K562 (cell line): ENCODE measurements around the gene CD244. TPM values are rescaled to one million over a fixed set of nuclear protein-coding genes. Genes with fewer than 3 reads are reported as not detected.

Experiments
- ATAC-seq: fragments of 200-7000 bp; cut with Tn5 transposase; 3 replicates; pipeline ENCODE4 v1.9.1; 2020; ENCODE audit warnings: moderate library complexity
- BruUV-seq: library from RNA; stranded (reverse); fragments of 400-500 nt; replicated peaks from 2 replicates; lab custom pipeline; 2021; lab: Mats Ljungman, UMichigan
- CTCF ChIA-PET: fragments of 300-600 bp; formaldehyde crosslinking; extraction: SDS; loops from one replicate; lab custom pipeline; 2021; ENCODE audit warnings: low intra/inter-chr PET ratio; lab: Yijun Ruan, JAX
- POLR2A ChIA-PET: fragments of 300-600, 350-650 bp; sonication (Branson Sonifier 250); formaldehyde crosslinking; extraction: SDS; loops from one replicate; lab custom pipeline; 2021; ENCODE audit warnings: antibody characterized with exemption, inconsistent platforms; lab: Yijun Ruan, JAX
- DNase-seq, 4 experiments: peaks; one replicate each; pipeline versions ENCODE4 v3.0.0 to v3.0.0-alpha.2; 2011 to 2018; ENCODE audit warnings: low spot score in 3 of 4, mixed read lengths in 3 of 4; ENCODE audit errors: extremely low read depth in 1 of 4
- FAIRE-seq: peaks from 2 replicates; lab custom pipeline; 2011; peaks lifted over from hg19 to GRCh38; lab: Jason Lieb, UNC
- H2AFZ ChIP-seq: 2 replicates; pipeline ENCODE4 v1.6.0; 2011; ENCODE audit warnings: low read depth, low read length, control low read depth, inconsistent platforms
- H3K27ac ChIP-seq: fragments of 200-600 bp; 3 replicates; pipeline ENCODE4 v1.8.0; 2011; ENCODE audit warnings: low read depth, mild to moderate bottlenecking, control low read depth, inconsistent platforms, low read length, moderate library complexity, mixed read lengths; ENCODE audit errors: extremely low read depth
- H3K27me3 ChIP-seq, 2 experiments: fragments of 300-600 bp in 1 of 2; 2 replicates in 1 of 2; 3 replicates in 1 of 2; pipeline versions ENCODE4 v1.6.0 to v1.8.0; 2011; ENCODE audit warnings: inconsistent platforms in 2 of 2, low read length in 2 of 2, mild to moderate bottlenecking in 1 of 2, mixed read lengths in 1 of 2, moderate library complexity in 1 of 2; ENCODE audit not compliant: control insufficient read depth in 2 of 2, insufficient read depth in 2 of 2
- H3K36me3 ChIP-seq: fragments of 300-600 bp; 3 replicates; pipeline ENCODE4 v1.8.0; 2011; ENCODE audit warnings: mild to moderate bottlenecking, low read length, inconsistent platforms; ENCODE audit not compliant: control insufficient read depth, insufficient read depth
- H3K4me1 ChIP-seq, 2 experiments: fragments of 200-600 bp in 1 of 2; replicated peaks in 1 of 2; 2 replicates in 1 of 2; 3 replicates in 1 of 2; pipeline versions ENCODE4 v1.5.1 to v1.8.0; 2011; ENCODE audit warnings: inconsistent platforms in 2 of 2, low read length in 2 of 2, mild to moderate bottlenecking in 1 of 2, mixed read lengths in 1 of 2, moderate library complexity in 1 of 2; ENCODE audit not compliant: control insufficient read depth in 2 of 2, insufficient read depth in 2 of 2
- H3K4me2 ChIP-seq: 2 replicates; pipeline ENCODE4 v1.6.1; 2011; ENCODE audit warnings: low read length, control low read depth, inconsistent platforms, mixed read lengths; ENCODE audit not compliant: insufficient read depth
- H3K4me3 ChIP-seq: fragments of 200-600 bp; sonication (generic), shearing (Covaris generic); 2 replicates; pipeline ENCODE4 v1.5.1; 2016; ENCODE audit warnings: control low read depth, inconsistent platforms
- H3K79me2 ChIP-seq: fragments of 200-600 bp; 3 replicates; pipeline ENCODE4 v1.8.0; 2011; ENCODE audit warnings: low read length, inconsistent platforms; ENCODE audit not compliant: control insufficient read depth, insufficient read depth
- H3K9ac ChIP-seq, 2 experiments: 2 replicates each; pipeline versions ENCODE4 v1.6.0 to v1.6.1; 2011; ENCODE audit warnings: low read depth in 2 of 2, low read length in 2 of 2, control low read depth in 1 of 2, inconsistent platforms in 1 of 2, mild to moderate bottlenecking in 1 of 2, mixed read lengths in 1 of 2; ENCODE audit not compliant: insufficient read depth in 1 of 2
- H3K9me1 ChIP-seq: one replicate; pipeline ENCODE4 v1.6.0; 2011; ENCODE audit warnings: inconsistent platforms, mild to moderate bottlenecking, low read length, moderate library complexity; ENCODE audit not compliant: control insufficient read depth, insufficient read depth
- H3K9me3 ChIP-seq: replicated peaks from 2 replicates; pipeline ENCODE4 v1.5.1; 2011; ENCODE audit warnings: low read depth, low read length, inconsistent platforms; ENCODE audit not compliant: control insufficient read depth, insufficient read depth
- H4K20me1 ChIP-seq: replicated peaks from 2 replicates; pipeline ENCODE4 v1.6.1; 2011; ENCODE audit warnings: low read length, inconsistent platforms, mixed read lengths; ENCODE audit not compliant: control insufficient read depth, insufficient read depth
- FIP1L1 ChIP-seq: fragments of 200-400 bp; formaldehyde crosslinking; IDR thresholded peaks from 2 replicates; pipeline ENCODE4 v1.6.1; 2018; ENCODE audit warnings: mild to moderate bottlenecking, low read depth, low read length; ENCODE audit not compliant: poor library complexity, severe bottlenecking
- PHTF2 ChIP-seq: fragments of 250-450 bp; sonication (Bioruptor Pico); IDR thresholded peaks from 2 replicates; pipeline ENCODE4 v1.5.0; 2021; ENCODE audit warnings: mild to moderate bottlenecking
- RAD21 ChIP-seq, 2 experiments: fragments of 250-450 bp in 1 of 2; fragments of 450-650 bp in 1 of 2; sonication (Bioruptor Pico) in 1 of 2; formaldehyde crosslinking in 1 of 2; IDR thresholded peaks in 1 of 2; conservative IDR thresholded peaks in 1 of 2; 2 replicates each; pipeline versions ENCODE4 v1.4.0 to v1.8.0; 2020 to 2022; ENCODE audit warnings: mild to moderate bottlenecking in 2 of 2, moderate library complexity in 1 of 2
- RB1 ChIP-seq: fragments of 450-650 bp; IDR thresholded peaks from 2 replicates; pipeline ENCODE4 v1.6.1; 2017; ENCODE audit warnings: low read depth, mild to moderate bottlenecking
- SMC3 ChIP-seq: conservative IDR thresholded peaks from 2 replicates; pipeline ENCODE4 v1.6.1; 2011; ENCODE audit warnings: low read depth, low read length, improper control_type of control experiment; ENCODE audit not compliant: insufficient read depth
- ZKSCAN8 ChIP-seq: fragments of 200-800 bp; sonication (Bioruptor generic); IDR thresholded peaks from 2 replicates; pipeline ENCODE4 v1.6.1; 2016; ENCODE audit warnings: missing genetic modification characterization, missing compliant biosample characterization
- WGBS: fragments of 100-300 bp; shearing (Covaris generic); methylation state at CpG from one replicate; pipeline ENCODE4 v1.1.6; 2016; ENCODE audit warnings: low coverage, mixed read lengths; ENCODE audit not compliant: insufficient coverage; ENCODE audit errors: missing lambda C conversion rate; 5-methylcytosine and 5-hydroxymethylcytosine counted together
- in situ Hi-C: fragments of 300-500 bp; cut with MboI; formaldehyde crosslinking; loops from 4 replicates; pipeline ENCODE4 v1.15.0; 2018; ENCODE audit warnings: inconsistent platforms, mixed read lengths
- intact Hi-C: fragments of 100-400 bp; cut with micrococcal nuclease; formaldehyde crosslinking; loops from 2 replicates; pipeline ENCODE4 v1.14.2; 2022
- polyA plus RNA-seq, 8 experiments: library from polyadenylated mRNA; depleted of rRNA in 4 of 8; stranded (reverse) in 5 of 8; unstranded in 3 of 8; fragments of >200 nt; fragmentation: Nextera tagmentation in 2 of 8; fragmentation: Illumina TruSeq in 1 of 8; extraction: Ambion mirVana in 2 of 8; extraction: Trizol in 1 of 8; gene quantifications; 2 replicates each; pipeline versions ENCODE4 v1.2.1 to v1.2.3, GENCODE V29; 2011 to 2014; ENCODE audit warnings: inconsistent platforms in 1 of 8, missing spikeins in 1 of 8
- total RNA-seq, 7 experiments: library from RNA; depleted of rRNA in 6 of 7; stranded (reverse); fragments of >200 nt in 6 of 7; fragmentation: Illumina TruSeq in 2 of 7; extraction: Trizol in 2 of 7; gene quantifications; 2 replicates each; pipeline versions ENCODE4 v1.2.1 to v1.2.3, GENCODE V29; 2011 to 2021; ENCODE audit warnings: low replicate concordance in 1 of 7
- TF ChIP-seq, protein P1 (sequence below): fragments of 200-800 bp; sonication (Bioruptor generic); IDR thresholded peaks from 2 replicates; pipeline ENCODE4 v1.6.1; 2017; ENCODE audit warnings: missing genetic modification characterization, missing compliant biosample characterization
- TF ChIP-seq, protein P2 (sequence below), 3 experiments: IDR thresholded peaks in 2 of 3; conservative IDR thresholded peaks in 1 of 3; 2 replicates each; pipeline ENCODE4 v1.5.1; 2011 to 2012; ENCODE audit warnings: low read length in 3 of 3, mild to moderate bottlenecking in 3 of 3, control low read depth in 2 of 3, improper control_type of control experiment in 1 of 3, inconsistent platforms in 1 of 3, low read depth in 1 of 3, mixed read lengths in 1 of 3, moderate library complexity in 1 of 3; ENCODE audit not compliant: insufficient read depth in 2 of 3
- TF ChIP-seq, protein P3 (sequence below): fragments of 450-650 bp; formaldehyde crosslinking; IDR thresholded peaks from 2 replicates; pipeline ENCODE4 v1.4.0; 2020; ENCODE audit warnings: mild to moderate bottlenecking, moderate library complexity

Gene CD244
- total and polyA plus RNA-seq, 9 of the 15 experiments (the other 6 are each of a cell fraction or from before 2014, with no cell fraction given) = not detected

DNA sequence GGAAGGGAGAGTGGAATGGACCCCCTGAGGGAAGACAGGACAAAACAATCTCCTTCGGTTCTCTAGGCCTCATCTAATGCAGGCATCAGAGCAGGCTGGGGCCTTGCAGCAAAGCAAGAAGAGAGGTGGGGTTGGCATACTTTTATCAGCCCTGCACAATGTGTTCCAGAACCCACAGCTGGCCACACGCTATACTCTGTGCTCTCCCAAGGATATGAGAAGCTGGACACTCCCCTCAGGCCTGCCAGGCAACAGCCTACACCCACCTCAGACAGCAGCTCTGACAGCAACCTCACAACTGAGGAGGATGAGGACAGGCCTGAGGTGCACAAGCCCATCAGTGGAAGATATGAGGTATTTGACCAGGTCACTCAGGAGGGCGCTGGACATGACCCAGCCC, 39.4 kb downstream of the CD244 start:
- Histone ChIP-seq H3K9me3 (no peaks in the 10 kb centered on the region), H3K4me1 (no peaks in the 10 kb centered on the region), H3K27ac (no peak overlapping the region), H3K27me3 (peaks cover 0 to 28% of the 10 kb centered on the region in 2 experiments; a peak in 2 of 5 replicates), H4K20me1 (no peaks in the 10 kb centered on the region), H3K4me3 (no peak overlapping the region), H3K9me1 (no peaks in the 10 kb centered on the region), H3K9ac (no peak overlapping the region), H3K36me3 (no peaks in the 10 kb centered on the region), H2AFZ (no peak overlapping the region), H3K79me2 (no peaks in the 10 kb centered on the region), H3K4me2 (no peak overlapping the region)
- in situ Hi-C loops = no loop called here
- intact Hi-C loops = no loop called here
- BruUV-seq = no TSS peak
- ChIA-PET CTCF (no interaction called here), POLR2A (no interaction called here)
- no peak for DNase-seq
- WGBS = 0% methylated on average over 2 of the region's 3 CpGs
- no peak for FAIRE-seq
- ATAC-seq = no peak
- TF ChIP-seq RAD21 (CRISPR knock-in tag; conservative IDR thresholded peaks at IDR 0.05 in 1 of 2, IDR thresholded peaks at IDR 0.05 in 1 of 2) = no peak
- TF ChIP-seq, protein P1, sequence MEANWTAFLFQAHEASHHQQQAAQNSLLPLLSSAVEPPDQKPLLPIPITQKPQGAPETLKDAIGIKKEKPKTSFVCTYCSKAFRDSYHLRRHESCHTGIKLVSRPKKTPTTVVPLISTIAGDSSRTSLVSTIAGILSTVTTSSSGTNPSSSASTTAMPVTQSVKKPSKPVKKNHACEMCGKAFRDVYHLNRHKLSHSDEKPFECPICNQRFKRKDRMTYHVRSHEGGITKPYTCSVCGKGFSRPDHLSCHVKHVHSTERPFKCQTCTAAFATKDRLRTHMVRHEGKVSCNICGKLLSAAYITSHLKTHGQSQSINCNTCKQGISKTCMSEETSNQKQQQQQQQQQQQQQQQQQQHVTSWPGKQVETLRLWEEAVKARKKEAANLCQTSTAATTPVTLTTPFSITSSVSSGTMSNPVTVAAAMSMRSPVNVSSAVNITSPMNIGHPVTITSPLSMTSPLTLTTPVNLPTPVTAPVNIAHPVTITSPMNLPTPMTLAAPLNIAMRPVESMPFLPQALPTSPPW (CRISPR knock-in tag) = no peak
- no peak for TF ChIP-seq PHTF2 (CRISPR knock-in tag)

DNA sequence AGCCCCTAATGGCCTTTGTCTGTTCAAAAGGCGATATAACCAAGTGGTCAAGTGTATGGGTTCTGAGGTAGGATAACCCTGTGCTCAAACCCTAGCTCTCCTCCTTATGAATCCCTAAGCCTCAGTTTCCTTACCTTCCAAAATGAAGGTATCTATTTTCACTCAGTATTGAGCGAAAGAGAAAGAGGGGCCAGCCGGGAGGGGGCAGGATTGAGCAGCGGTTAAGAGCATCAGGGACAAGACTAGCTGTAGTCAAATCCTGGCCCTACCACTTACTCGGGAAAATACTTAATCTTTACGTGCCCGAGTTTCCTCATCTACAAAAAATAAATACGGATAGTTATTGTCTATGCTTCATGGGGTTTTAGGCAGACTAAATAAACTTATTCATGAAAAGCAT, 41.1 kb downstream of the CD244 start:
- FAIRE-seq = peak; percentile 68
- CTCF ChIA-PET = interaction anchor here (0.6 to 0.7 kb wide), 2 partner anchors 114 to 130 kb away, joined by 3 read pairs; no protein-coding TSS in a partner anchor
- Histone ChIP-seq H3K36me3 (no peaks in the 10 kb centered on the region), H3K27ac (no peak overlapping the region), H3K4me3 (no peak overlapping the region), H2AFZ (no peak overlapping the region), H3K9ac (no peak overlapping the region), H3K4me2 (no peak overlapping the region), H3K9me3 (no peaks in the 10 kb centered on the region), H3K4me1 (no peaks in the 10 kb centered on the region), H3K27me3 (peaks cover 8 to 37% of the 10 kb centered on the region in 2 experiments), H4K20me1 (no peaks in the 10 kb centered on the region), H3K9me1 (no peaks in the 10 kb centered on the region), H3K79me2 (no peaks in the 10 kb centered on the region)
- DNase-seq = peak; percentile 31 to 38 (median 34)
- BruUV-seq = no TSS peak
- 3% methylated on average over 8 of the region's 8 CpGs for WGBS
- POLR2A ChIA-PET = interaction anchor here (1.1 kb wide), 1 partner anchor 17 kb away, joined by 3 read pairs; no protein-coding TSS in a partner anchor
- peak; percentile 81 for ATAC-seq
- intact Hi-C loops = no loop called here
- in situ Hi-C loops = no loop called here
- TF ChIP-seq SMC3 (peak; percentile 33; the same call in 1 of the 2 replicates), ZKSCAN8 (CRISPR knock-in tag) (no peak), RB1 (no peak), FIP1L1 (no peak)
- TF ChIP-seq, protein P2, sequence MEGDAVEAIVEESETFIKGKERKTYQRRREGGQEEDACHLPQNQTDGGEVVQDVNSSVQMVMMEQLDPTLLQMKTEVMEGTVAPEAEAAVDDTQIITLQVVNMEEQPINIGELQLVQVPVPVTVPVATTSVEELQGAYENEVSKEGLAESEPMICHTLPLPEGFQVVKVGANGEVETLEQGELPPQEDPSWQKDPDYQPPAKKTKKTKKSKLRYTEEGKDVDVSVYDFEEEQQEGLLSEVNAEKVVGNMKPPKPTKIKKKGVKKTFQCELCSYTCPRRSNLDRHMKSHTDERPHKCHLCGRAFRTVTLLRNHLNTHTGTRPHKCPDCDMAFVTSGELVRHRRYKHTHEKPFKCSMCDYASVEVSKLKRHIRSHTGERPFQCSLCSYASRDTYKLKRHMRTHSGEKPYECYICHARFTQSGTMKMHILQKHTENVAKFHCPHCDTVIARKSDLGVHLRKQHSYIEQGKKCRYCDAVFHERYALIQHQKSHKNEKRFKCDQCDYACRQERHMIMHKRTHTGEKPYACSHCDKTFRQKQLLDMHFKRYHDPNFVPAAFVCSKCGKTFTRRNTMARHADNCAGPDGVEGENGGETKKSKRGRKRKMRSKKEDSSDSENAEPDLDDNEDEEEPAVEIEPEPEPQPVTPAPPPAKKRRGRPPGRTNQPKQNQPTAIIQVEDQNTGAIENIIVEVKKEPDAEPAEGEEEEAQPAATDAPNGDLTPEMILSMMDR (IDR thresholded peaks at IDR 0.05 in 2 of 3, conservative IDR thresholded peaks at IDR 0.05 in 1 of 3; ENCODE audit: insufficient read depth in 2 of 3, low read depth in 1 of 3, low read length in 3 of 3) = peak; percentile 48 to 69 (median 68)
- TF ChIP-seq, protein P3, sequence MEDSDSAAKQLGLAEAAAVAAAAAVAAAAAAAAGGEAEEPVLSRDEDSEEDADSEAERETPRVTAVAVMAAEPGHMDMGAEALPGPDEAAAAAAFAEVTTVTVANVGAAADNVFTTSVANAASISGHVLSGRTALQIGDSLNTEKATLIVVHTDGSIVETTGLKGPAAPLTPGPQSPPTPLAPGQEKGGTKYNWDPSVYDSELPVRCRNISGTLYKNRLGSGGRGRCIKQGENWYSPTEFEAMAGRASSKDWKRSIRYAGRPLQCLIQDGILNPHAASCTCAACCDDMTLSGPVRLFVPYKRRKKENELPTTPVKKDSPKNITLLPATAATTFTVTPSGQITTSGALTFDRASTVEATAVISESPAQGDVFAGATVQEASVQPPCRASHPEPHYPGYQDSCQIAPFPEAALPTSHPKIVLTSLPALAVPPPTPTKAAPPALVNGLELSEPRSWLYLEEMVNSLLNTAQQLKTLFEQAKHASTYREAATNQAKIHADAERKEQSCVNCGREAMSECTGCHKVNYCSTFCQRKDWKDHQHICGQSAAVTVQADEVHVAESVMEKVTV (CRISPR knock-in tag) = 0 out of 2 replicates have a peak, but pooled peaks have one; percentile 19
